A549 (cell line): ENCODE data around the gene AKR1C1. TPM values are rescaled to one million over a fixed set of nuclear protein-coding genes. Genes with fewer than 3 reads are reported as not detected.

Experiments
- ATAC-seq, 2 experiments: fragments of 200-7000 bp in 1 of 2; fragments of >200 bp in 1 of 2; cut with Nextera tagmentation in 1 of 2; cut with Tn5 transposase in 1 of 2; 3 replicates each; pipeline versions ENCODE4 v1.8.0 to v1.9.1; 2018 to 2020; ENCODE audit warnings: mild to moderate bottlenecking in 1 of 2, moderate library complexity in 1 of 2
- CTCF ChIA-PET: fragments of 300-600 bp; sonication (Branson Sonifier 250); formaldehyde crosslinking; extraction: SDS; loops from one replicate; lab custom pipeline; 2021; ENCODE audit warnings: antibody characterized with exemption, inconsistent platforms; lab: Yijun Ruan, JAX
- POLR2A ChIA-PET: fragments of 350-600 bp; formaldehyde crosslinking; extraction: SDS; loops from one replicate; lab custom pipeline; 2021; ENCODE audit warnings: antibody characterized with exemption, inconsistent platforms; lab: Yijun Ruan, JAX
- DNase-seq, 2 experiments: peaks; one replicate each; pipeline versions ENCODE4 v3.0.0 to v3.0.0-alpha.2; 2011 to 2016; ENCODE audit warnings: low read depth in 1 of 2, low spot score in 1 of 2
- FAIRE-seq: peaks from 2 replicates; lab custom pipeline; 2011; peaks lifted over from hg19 to GRCh38; lab: Jason Lieb, UNC
- H3K27ac ChIP-seq, 2 experiments: fragments of >200 bp; sonication (Bioruptor Twin); formaldehyde crosslinking; 3 replicates each; pipeline ENCODE4 v1.5.1; 2016 to 2017
- H3K4me1 ChIP-seq: fragments of >200 bp; sonication (Bioruptor Twin); formaldehyde crosslinking; 3 replicates; pipeline ENCODE4 v1.6.1; 2016
- H3K4me2 ChIP-seq: fragments of >200 bp; sonication (Bioruptor Twin); formaldehyde crosslinking; 3 replicates; pipeline ENCODE4 v1.6.1; 2016
- H3K4me3 ChIP-seq: fragments of >200 bp; sonication (Bioruptor Twin); formaldehyde crosslinking; 3 replicates; pipeline ENCODE4 v1.5.1; 2016
- H3K9me3 ChIP-seq: fragments of >200 bp; sonication (Bioruptor Twin); formaldehyde crosslinking; 3 replicates; pipeline ENCODE4 v1.6.1; 2016
- BCL3 ChIP-seq: fragments of >200 bp; sonication (Bioruptor Twin); formaldehyde crosslinking; IDR thresholded peaks from 3 replicates; pipeline ENCODE4 v1.6.1; 2016
- CBX2 ChIP-seq: fragments of 200-600 bp; sonication (generic); IDR thresholded peaks from 2 replicates; pipeline ENCODE4 v1.6.1; 2016; ENCODE audit warnings: low read depth, mild to moderate bottlenecking, borderline replicate concordance
- CHD2 ChIP-seq: fragments of 150-350 bp; IDR thresholded peaks from 2 replicates; pipeline ENCODE4 v1.6.1; 2014; ENCODE audit warnings: low read length; ENCODE audit not compliant: partially characterized antibody
- CHD4 ChIP-seq: fragments of 200-600 bp; sonication (generic); IDR thresholded peaks from 2 replicates; pipeline ENCODE4 v1.6.1; 2016; ENCODE audit warnings: antibody characterized with exemption, mild to moderate bottlenecking, borderline replicate concordance
- E2F6 ChIP-seq: IDR thresholded peaks from 2 replicates; pipeline ENCODE4 v1.6.1; 2012; ENCODE audit warnings: low read depth, borderline replicate concordance
- ESRRA ChIP-seq: fragments of 150-350 bp; IDR thresholded peaks from 2 replicates; pipeline ENCODE4 v1.6.1; 2014; ENCODE audit warnings: mild to moderate bottlenecking, low read length, borderline replicate concordance
- FOXS1 ChIP-seq: fragments of 250-450 bp; sonication (Bioruptor Pico); IDR thresholded peaks from 2 replicates; pipeline ENCODE4 v1.5.0; 2020; ENCODE audit warnings: mild to moderate bottlenecking, moderate library complexity
- HDAC2 ChIP-seq: fragments of 200-600 bp; sonication (generic); IDR thresholded peaks from 2 replicates; pipeline ENCODE4 v1.6.1; 2016
- HES2 ChIP-seq: fragments of >200 bp; sonication (Bioruptor Twin); formaldehyde crosslinking; IDR thresholded peaks from 2 replicates; pipeline ENCODE4 v1.6.1; 2016
- HMGXB4 ChIP-seq: fragments of 250-450 bp; sonication (Bioruptor Pico); IDR thresholded peaks from 2 replicates; pipeline ENCODE4 v1.5.0; 2021; ENCODE audit warnings: mild to moderate bottlenecking, moderate library complexity, borderline replicate concordance
- HOXB5 ChIP-seq: fragments of 250-450 bp; sonication (Bioruptor Pico); IDR thresholded peaks from 2 replicates; pipeline ENCODE4 v1.5.0; 2020; ENCODE audit warnings: mild to moderate bottlenecking, moderate library complexity
- JUN ChIP-seq, 2 experiments: fragments of >200 bp; sonication (Bioruptor Twin); formaldehyde crosslinking; IDR thresholded peaks; 2 replicates in 1 of 2; 3 replicates in 1 of 2; pipeline ENCODE4 v1.6.1; 2016 to 2017
- JUNB ChIP-seq: fragments of >200 bp; sonication (Bioruptor Twin); formaldehyde crosslinking; IDR thresholded peaks from 2 replicates; pipeline ENCODE4 v1.6.1; 2016
- KDM1A ChIP-seq: fragments of 200-600 bp; sonication (generic); IDR thresholded peaks from 2 replicates; pipeline ENCODE4 v1.6.1; 2016; ENCODE audit warnings: low read depth, mild to moderate bottlenecking
- MAFK ChIP-seq: fragments of 450-650 bp; IDR thresholded peaks from 2 replicates; pipeline ENCODE4 v1.6.1; 2014; ENCODE audit not compliant: partially characterized antibody
- MAX ChIP-seq: IDR thresholded peaks from 2 replicates; pipeline ENCODE4 v1.6.1; 2012
- MAZ ChIP-seq: fragments of 150-350 bp; IDR thresholded peaks from 2 replicates; pipeline ENCODE4 v1.6.1; 2014; ENCODE audit warnings: antibody characterized with exemption, low read depth, low read length, borderline replicate concordance
- MYC ChIP-seq: IDR thresholded peaks from 2 replicates; pipeline ENCODE4 v1.6.1; 2012; ENCODE audit warnings: mild to moderate bottlenecking, inconsistent platforms, low read length, improper control_type of control experiment, borderline replicate concordance
- NFE2L2 ChIP-seq: fragments of 150-350 bp; conservative IDR thresholded peaks from 2 replicates; pipeline ENCODE4 v1.6.1; 2014; ENCODE audit warnings: low read length
- NPAS2 ChIP-seq: fragments of 250-450 bp; sonication (Bioruptor Pico); IDR thresholded peaks from 2 replicates; pipeline ENCODE4 v1.8.0; 2022; ENCODE audit warnings: mild to moderate bottlenecking, moderate library complexity, borderline replicate concordance
- NR3C1 ChIP-seq: fragments of >200 bp; sonication (Bioruptor Twin); formaldehyde crosslinking; IDR thresholded peaks from 3 replicates; pipeline ENCODE4 v1.6.1; 2017
- PBX3 ChIP-seq: IDR thresholded peaks from 2 replicates; pipeline ENCODE4 v1.6.1; 2012
- POLR2A ChIP-seq: IDR thresholded peaks from 2 replicates; pipeline ENCODE4 v1.6.1; 2012; ENCODE audit warnings: mild to moderate bottlenecking, low read length
- RARB ChIP-seq: fragments of 250-450 bp; sonication (Bioruptor Pico); IDR thresholded peaks from 2 replicates; pipeline ENCODE4 v1.8.0; 2021; ENCODE audit warnings: mild to moderate bottlenecking, moderate library complexity
- REST ChIP-seq: fragments of 200-600 bp; sonication (generic); IDR thresholded peaks from 2 replicates; pipeline ENCODE4 v1.6.1; 2016; ENCODE audit warnings: antibody characterized with exemption, mild to moderate bottlenecking, moderate library complexity
- RFX5 ChIP-seq: fragments of 450-650 bp; IDR thresholded peaks from 2 replicates; pipeline ENCODE4 v1.7.1; 2014; ENCODE audit warnings: antibody characterized with exemption, mild to moderate bottlenecking, moderate library complexity
- RNF2 ChIP-seq: fragments of 200-600 bp; sonication (generic); IDR thresholded peaks from 2 replicates; pipeline ENCODE4 v1.6.1; 2016; ENCODE audit warnings: low read depth, mild to moderate bottlenecking, antibody characterized with exemption, moderate library complexity, borderline replicate concordance
- SREBF2 ChIP-seq: fragments of 450-650 bp; IDR thresholded peaks from 2 replicates; pipeline ENCODE4 v1.6.1; 2014; ENCODE audit warnings: mild to moderate bottlenecking, moderate library complexity
- TP53 ChIP-seq: fragments of 250-450 bp; sonication (Bioruptor Pico); IDR thresholded peaks from 2 replicates; pipeline ENCODE4 v1.5.0; 2021; ENCODE audit warnings: mild to moderate bottlenecking, moderate library complexity
- ZC3H11A ChIP-seq: fragments of 450-650 bp; IDR thresholded peaks from 2 replicates; pipeline ENCODE4 v1.6.1; 2014; ENCODE audit warnings: antibody characterized with exemption, mild to moderate bottlenecking
- ZFP36 ChIP-seq: fragments of 450-650 bp; IDR thresholded peaks from 2 replicates; pipeline ENCODE4 v1.6.1; 2014; ENCODE audit warnings: borderline replicate concordance; ENCODE audit not compliant: partially characterized antibody
- ZNF302 ChIP-seq: fragments of 250-450 bp; sonication (Bioruptor Pico); IDR thresholded peaks from 2 replicates; pipeline ENCODE4 v1.9.0; 2021; ENCODE audit warnings: inconsistent platforms, mild to moderate bottlenecking, moderate library complexity
- ZSCAN20 ChIP-seq: fragments of 250-450 bp; sonication (Bioruptor Pico); IDR thresholded peaks from 2 replicates; pipeline ENCODE4 v1.8.0; 2022; ENCODE audit warnings: mild to moderate bottlenecking, moderate library complexity
- WGBS: methylation state at CpG from one replicate; pipeline ENCODE4 v1.1.6; 2017; ENCODE audit errors: missing lambda C conversion rate; 5-methylcytosine and 5-hydroxymethylcytosine counted together
- polyA plus RNA-seq, 4 experiments: library from polyadenylated mRNA; depleted of rRNA in 3 of 4; stranded (reverse); fragments of >200 nt; fragmentation: RNase III in 1 of 4; extraction: RNeasy Plus Mini Kit Qiagen cat#74134 plus additional on column Dnase treatment in 1 of 4; gene quantifications; 2 replicates in 3 of 4; 3 replicates in 1 of 4; pipeline ENCODE4 v1.2.3, GENCODE V29; 2011 to 2017

AKR1C1 gene
- polyA plus RNA-seq, 2 of the 4 experiments (the other 2 are of a cell fraction), result 970 to 1,148 TPM

- DNase-seq, result peak in 1 of 2 experiments; percentile 90
- Histone ChIP-seq H3K4me2 (peak overlapping the region; percentile 58), H3K9me3 (no peaks in the 10 kb centered on the region), H3K4me3 (no peak overlapping the region), H3K4me1 (peaks cover 73% of the 10 kb centered on the region), H3K27ac (peak overlapping the region; percentile 81 to 93)
- 66% methylated on average over 9 of the region's 9 CpGs for WGBS
- ChIA-PET CTCF (interaction anchor here (0.6 to 6.1 kb wide), 18 partner anchors 16 to 464 kb away, joined by 3 to 148 read pairs (median 4); partner anchors contain the start of gene AKR1E2), POLR2A (interaction anchor here (1.2 to 4.5 kb wide), 3 partner anchors 130 to 168 kb away, joined by 3 to 55 read pairs (median 4); no protein-coding TSS in a partner anchor)
- peak; percentile 4 to 6; a peak in 5 of 6 replicates for ATAC-seq
- FAIRE-seq, result no peak
- TF ChIP-seq JUN (IDR thresholded peaks at IDR 0.05), result no peak; a peak in 1 of 5 replicates
- no peak for TF ChIP-seq ZSCAN20 (CRISPR knock-in tag)
- 0 out of 2 replicates have a peak, but pooled peaks have one; percentile 72 for TF ChIP-seq RARB (CRISPR knock-in tag)
- TF ChIP-seq HOXB5 (CRISPR knock-in tag), result no peak
- TF ChIP-seq HES2, result no peak
- no peak; the same call in 1 of the 2 replicates for TF ChIP-seq REST
- TF ChIP-seq CHD4, result no peak
- TF ChIP-seq HDAC2, result no peak
- TF ChIP-seq JUNB, result no peak
- no peak for TF ChIP-seq SREBF2
- TF ChIP-seq NFE2L2, result no peak
- no peak for TF ChIP-seq MAX
- TF ChIP-seq E2F6, result no peak
- no peak for TF ChIP-seq KDM1A
- peak; percentile 74; the same call in 1 of the 2 replicates for TF ChIP-seq TP53 (CRISPR knock-in tag)
- TF ChIP-seq FOXS1 (CRISPR knock-in tag), result no peak
- no peak for TF ChIP-seq ZFP36
- TF ChIP-seq RFX5, result no peak
- TF ChIP-seq MYC, result no peak
- peak; percentile 4 for TF ChIP-seq CHD2
- no peak for TF ChIP-seq NPAS2 (CRISPR knock-in tag)
- TF ChIP-seq MAFK, result no peak
- peak; percentile 12; the same call in 1 of the 2 replicates for TF ChIP-seq HMGXB4 (CRISPR knock-in tag)
- no peak for TF ChIP-seq NR3C1
- TF ChIP-seq ESRRA, result no peak
- TF ChIP-seq CBX2, result no peak
- no peak for TF ChIP-seq BCL3
- no peak for TF ChIP-seq RNF2
- 0 out of 2 replicates have a peak, but pooled peaks have one; percentile 10 for TF ChIP-seq PBX3
- no peak for TF ChIP-seq ZC3H11A
- TF ChIP-seq MAZ, result no peak
- TF ChIP-seq ZNF302 (CRISPR knock-in tag), result no peak
- no peak; the same call in 1 of the 2 replicates for TF ChIP-seq POLR2A
Measured at GRCh38 chr10:4982764-4983226, 19.6 kb downstream of the AKR1C1 start.
